Astrocyte (in vitro differentiated cells and primary cell): ENCODE data around the gene IL15.

Experiments used
- CTCF ChIP-seq: IDR thresholded peaks from 2 replicates; pipeline ENCODE4 v1.5.1; 2011; ENCODE audit warnings: low read depth, mild to moderate bottlenecking, inconsistent platforms, low read length, moderate library complexity; ENCODE audit not compliant: insufficient read depth
- EZH2 ChIP-seq: IDR thresholded peaks from 2 replicates; pipeline ENCODE4 v1.6.1; 2012; ENCODE audit warnings: mild to moderate bottlenecking, low read length, inconsistent platforms; ENCODE audit not compliant: insufficient read depth

- no peak for TF ChIP-seq CTCF
- no peak for TF ChIP-seq EZH2
Measured at GRCh38 chr4:141675384-141675783, 39.0 kb downstream of the IL15 start.
